ENCODE results near the gene SETD4. TPM values are rescaled to one million over a fixed set of nuclear protein-coding genes. Genes with fewer than 3 reads are reported as not detected.

SETD4 gene
- total and polyA plus RNA-seq, 2 donors (not counting 3 experiments of a cell fraction or from before 2014, with no cell fraction given), result 13.0 to 25.1 TPM

DNA sequence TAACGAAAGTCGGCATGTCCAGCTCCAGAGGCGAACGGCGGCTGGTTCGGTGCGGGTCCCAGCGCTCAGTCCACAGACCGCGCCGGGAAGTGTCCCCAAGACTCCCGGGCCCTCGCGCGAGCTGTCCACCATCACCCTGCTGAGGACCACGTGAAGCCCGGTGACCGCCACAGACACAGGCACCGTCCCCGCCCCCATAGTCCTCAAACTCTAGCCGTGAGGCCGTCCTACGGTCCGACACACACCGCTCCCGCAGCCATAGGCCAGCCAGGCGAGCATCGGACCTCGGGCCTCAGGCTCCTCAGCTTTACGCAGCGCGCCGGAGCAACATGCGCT is 535 bp downstream of the SETD4 start:
- no peaks in the 10 kb centered on the region for H3K9me3 ChIP-seq (replicated peaks; ENCODE audit: control insufficient read depth, insufficient read depth, low read length)
- H3K4me2 ChIP-seq (ENCODE audit: insufficient read depth, low read length), result peak overlapping the region; percentile 78
- H3K36me3 ChIP-seq (ENCODE audit: control insufficient read depth in 2 of 2, extremely low read depth in 1 of 2, insufficient read depth in 2 of 2, low read length in 2 of 2), result peaks cover 7 to 8% of the 10 kb centered on the region in 2 experiments
- H2AFZ ChIP-seq (ENCODE audit: low read depth, low read length), result peak overlapping the region; percentile 38
- no peak for TF ChIP-seq MYC (IDR thresholded peaks at IDR 0.05; ENCODE audit: low read depth, low read length)
- TF ChIP-seq CTCF (IDR thresholded peaks at IDR 0.05; ENCODE audit: extremely low read depth in 1 of 2, insufficient read depth in 1 of 2, low read depth in 1 of 2, low read length in 2 of 2), result no peak
- no peak for TF ChIP-seq GATA2 (IDR thresholded peaks at IDR 0.05; ENCODE audit: insufficient read depth, insufficient read length, low read depth, low read length)
- no peak for TF ChIP-seq FOS (IDR thresholded peaks at IDR 0.05; ENCODE audit: borderline replicate concordance, insufficient read depth, low read length)
- no peak for TF ChIP-seq POLR2A (IDR thresholded peaks at IDR 0.05; ENCODE audit: low read depth, low read length)
- no peak for TF ChIP-seq POLR2AphosphoS5 (IDR thresholded peaks at IDR 0.05; ENCODE audit: insufficient read depth, low read depth, low read length)
- TF ChIP-seq JUN (IDR thresholded peaks at IDR 0.05; ENCODE audit: borderline replicate concordance, insufficient read depth, insufficient read length, low read depth), result no peak
- no peak for TF ChIP-seq MAX (IDR thresholded peaks at IDR 0.05; ENCODE audit: insufficient read depth, insufficient read length)
- H3K27ac ChIP-seq (ENCODE audit: insufficient read depth, low read depth, low read length), result peak overlapping the region; percentile 72
- H3K27me3 ChIP-seq (ENCODE audit: control insufficient read depth in 2 of 2, insufficient read depth in 2 of 2, low read length in 2 of 2), result no peaks in the 10 kb centered on the region
- DNase-seq (ENCODE audit: low read depth, low spot score), result no peak
- ChIA-PET CTCF (interaction anchor here (0.8 to 2.0 kb wide), 7 partner anchors 10 to 65 kb away, joined by 3 to 12 read pairs (median 4); partner anchors contain the start of gene CBR1), POLR2A (interaction anchor here (0.6 to 1.6 kb wide), 3 partner anchors 10 to 260 kb away, joined by 3 to 10 read pairs (median 4); partner anchors contain the start of genes CBR1 and MORC3)
- peaks cover 4% of the 10 kb centered on the region for H3K4me1 ChIP-seq (ENCODE audit: control insufficient read depth, extremely low read depth, insufficient read depth, low read length)
- no peak for FAIRE-seq
- dilution Hi-C loops (cut with MboI; ENCODE audit: extremely low pct_ligation_motif_present, low sequenced_read_pairs), result no loop called here
- H3K4me3 ChIP-seq (replicated peaks in 1 of 3; ENCODE audit: insufficient read depth in 1 of 3, low read depth in 1 of 3, low read length in 3 of 3), result peak overlapping the region; percentile 16 to 96 (median 66)
- peak overlapping the region; percentile 20 for H3K9ac ChIP-seq (replicated peaks; ENCODE audit: extremely low read depth, insufficient read depth, low read length)
- intact Hi-C loops (cut with micrococcal nuclease), result loop anchor here (5.0 kb wide), 1 partner anchor 53 kb away; no protein-coding TSS in a partner anchor
- H3K79me2 ChIP-seq (ENCODE audit: control insufficient read depth, insufficient read depth, low read length), result peaks cover 6% of the 10 kb centered on the region
- BruUV-seq (replicated peaks), result TSS peak; percentile 32
- no peaks in the 10 kb centered on the region for H3K9me1 ChIP-seq (replicated peaks; ENCODE audit: control insufficient read depth, extremely low read depth, insufficient read depth, low read length)
- H4K20me1 ChIP-seq (replicated peaks; ENCODE audit: control insufficient read depth, extremely low read depth, insufficient read depth, low read length), result no peaks in the 10 kb centered on the region

Measured in endothelial cell of umbilical vein (primary cell).